HG03442 (cell line): Measurements from ENCODE around the gene FOXN4.

ENCODE experiments used
- ATAC-seq: cut with Tn5 transposase; IDR thresholded peaks from one replicate; pipeline ENCODE4 v1.9.1; 2021; ENCODE audit warnings: mild to moderate bottlenecking, moderate library complexity; ENCODE audit not compliant: unreplicated experiment

The FOXN4 gene

GRCh38 chr12:109307051-109307450 lies 2.0 kb downstream of the FOXN4 start:
- ATAC-seq, result no peak

- ATAC-seq, result no peak
Measured at GRCh38 chr12:109305547-109305946, 3.5 kb downstream of the FOXN4 start.

GRCh38 chr12:109304485-109304884 lies 4.6 kb downstream of the FOXN4 start:
- no peak for ATAC-seq

GRCh38 chr12:109302770-109303169 lies 6.3 kb downstream of the FOXN4 start:
- no peak for ATAC-seq

GRCh38 chr12:109302358-109302757 lies 6.7 kb downstream of the FOXN4 start:
- ATAC-seq, result no peak

- ATAC-seq, result no peak
Measured at GRCh38 chr12:109301643-109302168, 7.4 kb downstream of the FOXN4 start.

GRCh38 chr12:109299849-109300248 lies 9.2 kb downstream of the FOXN4 start:
- no peak for ATAC-seq

- ATAC-seq, result no peak
Measured at GRCh38 chr12:109296431-109296830, 12.7 kb downstream of the FOXN4 start.

GRCh38 chr12:109295764-109296425 lies 13.2 kb downstream of the FOXN4 start:
- no peak for ATAC-seq

- no peak for ATAC-seq
Measured at GRCh38 chr12:109294286-109294796, 14.7 kb downstream of the FOXN4 start.

GRCh38 chr12:109293106-109293505 lies 16.0 kb downstream of the FOXN4 start:
- ATAC-seq, result no peak

- ATAC-seq, result no peak
Measured at GRCh38 chr12:109292342-109292711, 16.8 kb downstream of the FOXN4 start.

- no peak for ATAC-seq
Measured at GRCh38 chr12:109291521-109292341, 17.4 kb downstream of the FOXN4 start.

GRCh38 chr12:109291117-109291516 lies 18.0 kb downstream of the FOXN4 start:
- no peak for ATAC-seq

GRCh38 chr12:109290061-109290460 lies 19.0 kb downstream of the FOXN4 start:
- ATAC-seq, result no peak

GRCh38 chr12:109289551-109289950 lies 19.5 kb downstream of the FOXN4 start:
- ATAC-seq, result no peak

GRCh38 chr12:109289004-109289403 lies 20.1 kb downstream of the FOXN4 start:
- ATAC-seq, result no peak

- ATAC-seq, result no peak
Measured at GRCh38 chr12:109288571-109288970, 20.5 kb downstream of the FOXN4 start.

GRCh38 chr12:109287811-109288469 lies 21.1 kb downstream of the FOXN4 start:
- no peak for ATAC-seq

GRCh38 chr12:109287181-109287580 lies 21.9 kb downstream of the FOXN4 start:
- no peak for ATAC-seq

- no peak for ATAC-seq
Measured at GRCh38 chr12:109286652-109287051, 22.4 kb downstream of the FOXN4 start.
